DOHH2 (cell line): ENCODE measurements around the gene PRKAG1.

Experiments used
- CTCF ChIP-seq: fragments of 200-600 bp; sonication (generic); IDR thresholded peaks from one replicate; pipeline ENCODE4 v1.5.1; 2014; ENCODE audit warnings: antibody characterized with exemption, mild to moderate bottlenecking, low read depth, low read length; ENCODE audit not compliant: poor library complexity, severe bottlenecking
- EZH2phosphoT487 ChIP-seq: fragments of 200-600 bp; sonication (generic); IDR thresholded peaks from 2 replicates; pipeline ENCODE4 v1.6.1; 2017; ENCODE audit warnings: borderline replicate concordance, mild to moderate bottlenecking, antibody characterized with exemption, low read length, moderate library complexity, mixed read lengths

GRCh38 chr12:48967991-48968390 is 50.6 kb downstream of the PRKAG1 start:
- TF ChIP-seq CTCF, result no peak
- TF ChIP-seq EZH2phosphoT487, result no peak
